H1 (cell line): ENCODE results near the gene APP. TPM values are rescaled to one million over a fixed set of nuclear protein-coding genes. Genes with fewer than 3 reads are reported as not detected.

ENCODE experiments used
- CTCF ChIA-PET: fragments of 300-600 bp; sonication (Branson Sonifier 250); formaldehyde crosslinking; loops from one replicate; lab custom pipeline; 2021; ENCODE audit not compliant: partially characterized antibody; lab: Charles Lee
- POLR2A ChIA-PET: fragments of 300-600 bp; sonication (Branson Sonifier 250); formaldehyde crosslinking; loops from one replicate; lab custom pipeline; 2021; ENCODE audit warnings: inconsistent platforms; ENCODE audit not compliant: partially characterized antibody; lab: Charles Lee
- DNase-seq, 2 experiments: peaks; one replicate each; pipeline versions ENCODE4 v3.0.0 to v3.0.0-alpha.2; 2010 to 2022; ENCODE audit warnings: low spot score in 2 of 2, low read depth in 1 of 2, mixed read lengths in 1 of 2
- FAIRE-seq: peaks from 2 replicates; lab custom pipeline; 2011; peaks lifted over from hg19 to GRCh38; lab: Jason Lieb, UNC
- H2AFZ ChIP-seq: 2 replicates; pipeline ENCODE4 v1.8.1; 2012; ENCODE audit warnings: low read length, inconsistent platforms
- H2AK5ac ChIP-seq: 2 replicates; pipeline ENCODE4 v1.6.1; 2013; ENCODE audit warnings: low read depth, low read length
- H2BK120ac ChIP-seq: replicated peaks from 2 replicates; pipeline ENCODE3; 2013; ENCODE audit warnings: low read depth, low read length, inconsistent platforms
- H2BK12ac ChIP-seq: 2 replicates; pipeline ENCODE4 v1.6.1; 2013; ENCODE audit warnings: low read depth, low read length
- H2BK15ac ChIP-seq: 2 replicates; pipeline ENCODE4 v1.6.1; 2013; ENCODE audit warnings: low read length
- H2BK20ac ChIP-seq: 2 replicates; pipeline ENCODE4 v1.6.1; 2013; ENCODE audit warnings: low read length
- H2BK5ac ChIP-seq: 2 replicates; pipeline ENCODE4 v1.6.1; 2013; ENCODE audit warnings: low read depth, low read length
- H3K14ac ChIP-seq: 2 replicates; pipeline ENCODE4 v1.6.1; 2013; ENCODE audit warnings: inconsistent platforms; ENCODE audit not compliant: insufficient read length
- H3K18ac ChIP-seq: 2 replicates; pipeline ENCODE4 v1.6.1; 2013; ENCODE audit warnings: low read length; ENCODE audit errors: extremely low read depth
- H3K23ac ChIP-seq: 2 replicates; pipeline ENCODE4 v1.6.1; 2013; ENCODE audit warnings: inconsistent platforms; ENCODE audit not compliant: insufficient read length
- H3K23me2 ChIP-seq: 2 replicates; pipeline ENCODE4 v1.6.1; 2013; ENCODE audit warnings: low read depth, low read length
- H3K27ac ChIP-seq: 2 replicates; pipeline ENCODE4 v1.6.1; 2011; ENCODE audit warnings: low read depth, low read length, inconsistent platforms
- H3K27me3 ChIP-seq, 4 experiments: replicated peaks in 1 of 4; 1 replicate in 1 of 4; 2 replicates in 3 of 4; pipeline versions ENCODE4 v1.6.1 to v1.8.1; 2011 to 2013; ENCODE audit warnings: low read length in 3 of 4, mild to moderate bottlenecking in 3 of 4, inconsistent platforms in 2 of 4, mixed read lengths in 2 of 4, moderate library complexity in 1 of 4; ENCODE audit not compliant: control insufficient read depth in 3 of 4, insufficient read depth in 3 of 4; ENCODE audit errors: extremely low read depth in 1 of 4
- H3K36me3 ChIP-seq, 4 experiments: 2 replicates each; pipeline versions ENCODE4 v1.6.1 to v1.8.1; 2011 to 2013; ENCODE audit warnings: mild to moderate bottlenecking in 4 of 4, low read length in 3 of 4, moderate library complexity in 2 of 4, control low read depth in 1 of 4, inconsistent platforms in 1 of 4; ENCODE audit not compliant: insufficient read depth in 4 of 4, control insufficient read depth in 2 of 4
- H3K4ac ChIP-seq: replicated peaks from 2 replicates; pipeline ENCODE3; 2013; ENCODE audit warnings: low read length, low read depth, mixed read lengths, inconsistent platforms; ENCODE audit not compliant: insufficient read length
- H3K4me1 ChIP-seq, 4 experiments: replicated peaks in 1 of 4; 1 replicate in 1 of 4; 2 replicates in 3 of 4; pipeline versions ENCODE4 v1.6.1 to v1.8.1; 2011 to 2013; ENCODE audit warnings: low read length in 3 of 4, inconsistent platforms in 2 of 4, mixed read lengths in 1 of 4; ENCODE audit not compliant: insufficient read depth in 4 of 4, control insufficient read depth in 3 of 4
- H3K4me2 ChIP-seq, 2 experiments: 2 replicates each; pipeline versions ENCODE4 v1.6.1 to v1.8.1; 2011 to 2013; ENCODE audit warnings: low read depth in 2 of 2, low read length in 2 of 2, control low read depth in 1 of 2, inconsistent platforms in 1 of 2, mild to moderate bottlenecking in 1 of 2; ENCODE audit not compliant: insufficient read depth in 1 of 2
- H3K4me3 ChIP-seq, 4 experiments: fragments of 200-600, 300-600 bp in 1 of 4; sonication (generic), shearing (Covaris generic), sonication (Bioruptor Twin) in 1 of 4; 2 replicates each; pipeline versions ENCODE4 v1.5.1 to v1.8.1; 2011 to 2016; ENCODE audit warnings: low read length in 4 of 4, low read depth in 3 of 4, control low read depth in 2 of 4, inconsistent platforms in 2 of 4, mild to moderate bottlenecking in 2 of 4, mixed read lengths in 1 of 4, moderate library complexity in 1 of 4; ENCODE audit not compliant: insufficient read depth in 2 of 4; ENCODE audit errors: extremely low read depth in 1 of 4
- H3K56ac ChIP-seq: replicated peaks from 2 replicates; pipeline ENCODE3; 2013; ENCODE audit warnings: low read depth, mild to moderate bottlenecking, mixed read lengths, low read length, inconsistent platforms; ENCODE audit not compliant: insufficient read length
- H3K79me1 ChIP-seq: 2 replicates; pipeline ENCODE4 v1.6.1; 2013; ENCODE audit warnings: low read depth, low read length, control low read depth
- H3K79me2 ChIP-seq, 2 experiments: 2 replicates each; pipeline versions ENCODE4 v1.6.1 to v1.8.1; 2012 to 2013; ENCODE audit warnings: low read length in 2 of 2, mild to moderate bottlenecking in 2 of 2, inconsistent platforms in 1 of 2; ENCODE audit not compliant: insufficient read depth in 2 of 2, control insufficient read depth in 1 of 2
- H3K9ac ChIP-seq, 4 experiments: replicated peaks in 1 of 4; 1 replicate in 1 of 4; 2 replicates in 3 of 4; pipeline versions ENCODE4 v1.6.1 to v1.8.1; 2011 to 2013; ENCODE audit warnings: low read depth in 3 of 4, low read length in 3 of 4, control low read depth in 2 of 4, mild to moderate bottlenecking in 2 of 4, moderate library complexity in 2 of 4, inconsistent platforms in 1 of 4; ENCODE audit errors: extremely low read depth in 1 of 4
- H3K9me3 ChIP-seq, 2 experiments: 2 replicates each; pipeline versions ENCODE4 v1.6.1 to v1.8.1; 2012 to 2013; ENCODE audit warnings: mild to moderate bottlenecking in 2 of 2, moderate library complexity in 2 of 2, control low read depth in 1 of 2, inconsistent platforms in 1 of 2, low read depth in 1 of 2, low read length in 1 of 2, mixed read lengths in 1 of 2; ENCODE audit not compliant: insufficient read depth in 2 of 2
- H4K20me1 ChIP-seq, 2 experiments: replicated peaks in 1 of 2; 2 replicates each; pipeline versions ENCODE3 to v1.8.1; 2011 to 2013; ENCODE audit warnings: inconsistent platforms in 2 of 2, low read length in 2 of 2, mild to moderate bottlenecking in 1 of 2; ENCODE audit not compliant: insufficient read depth in 2 of 2, control insufficient read depth in 1 of 2
- H4K5ac ChIP-seq: 2 replicates; pipeline ENCODE4 v1.6.1; 2013; ENCODE audit warnings: low read length, low read depth, mixed read lengths, inconsistent platforms; ENCODE audit not compliant: insufficient read length
- H4K8ac ChIP-seq: 2 replicates; pipeline ENCODE4 v1.8.0; 2013; ENCODE audit warnings: mild to moderate bottlenecking, moderate library complexity, low read length, inconsistent platforms; ENCODE audit not compliant: insufficient read depth; ENCODE audit errors: extremely low read depth
- H4K91ac ChIP-seq: replicated peaks from 2 replicates; pipeline ENCODE3; 2013; ENCODE audit warnings: low read length, mixed read lengths, inconsistent platforms; ENCODE audit not compliant: insufficient read length
- ASH2L ChIP-seq: fragments of 200-600, 300-600 bp; sonication (generic); IDR thresholded peaks from one replicate; pipeline ENCODE4 v1.7.1; 2017; ENCODE audit warnings: low read length
- ATF3 ChIP-seq: IDR thresholded peaks from 2 replicates; pipeline ENCODE4 v1.6.1; 2011; ENCODE audit warnings: low read depth, mild to moderate bottlenecking, low read length; ENCODE audit not compliant: insufficient read depth
- CEBPB ChIP-seq: IDR thresholded peaks from 2 replicates; pipeline ENCODE4 v1.6.1; 2012; ENCODE audit warnings: low read depth, low read length
- CTCF ChIP-seq, 3 experiments: IDR thresholded peaks; 1 replicate in 2 of 3; 2 replicates in 1 of 3; pipeline versions ENCODE4 v1.5.1 to v1.6.1; 2011; ENCODE audit warnings: low read length in 3 of 3, mild to moderate bottlenecking in 3 of 3, inconsistent platforms in 2 of 3, low read depth in 1 of 3, moderate library complexity in 1 of 3; ENCODE audit not compliant: insufficient read depth in 1 of 3; ENCODE audit errors: control extremely low read depth in 1 of 3
- JUND ChIP-seq: IDR thresholded peaks from 2 replicates; pipeline ENCODE4 v1.6.1; 2011; ENCODE audit warnings: mild to moderate bottlenecking, improper control_type of control experiment, low read length
- KDM4A ChIP-seq: IDR thresholded peaks from one replicate; pipeline ENCODE4 v1.7.1; 2012; ENCODE audit warnings: low read depth, mild to moderate bottlenecking, moderate library complexity, low read length, inconsistent platforms; ENCODE audit not compliant: severe bottlenecking
- POLR2A ChIP-seq, 2 experiments: IDR thresholded peaks; 1 replicate in 1 of 2; 2 replicates in 1 of 2; pipeline ENCODE4 v1.6.1; 2011; ENCODE audit warnings: low read depth in 2 of 2, low read length in 2 of 2, mild to moderate bottlenecking in 2 of 2; ENCODE audit errors: control extremely low read depth in 1 of 2
- TCF12 ChIP-seq: IDR thresholded peaks from 2 replicates; pipeline ENCODE4 v1.6.1; 2011; ENCODE audit warnings: low read depth, mild to moderate bottlenecking, low read length
- WGBS, 2 experiments: shearing (Covaris generic) in 1 of 2; methylation state at CpG; one replicate each; pipeline versions ENCODE4 v1.1.6 to v1.1.7; 2013 to 2015; ENCODE audit warnings: low lambda C conversion rate in 2 of 2, mixed read lengths in 2 of 2, inconsistent platforms in 1 of 2, low coverage in 1 of 2, missing lambda C conversion rate in 1 of 2; ENCODE audit not compliant: insufficient replicate concordance in 2 of 2, insufficient coverage in 1 of 2, insufficient read length in 1 of 2; ENCODE audit errors: extremely low coverage in 1 of 2, missing lambda C conversion rate in 1 of 2; 5-methylcytosine and 5-hydroxymethylcytosine counted together
- polyA plus RNA-seq, 7 experiments: library from polyadenylated mRNA; depleted of rRNA in 3 of 7; stranded (reverse) in 5 of 7; unstranded in 2 of 7; fragments of >200 nt in 5 of 7; fragments of 200-250 nt in 2 of 7; gene quantifications; 1 replicate in 5 of 7; 2 replicates in 1 of 7; 4 replicates in 1 of 7; pipeline versions ENCODE4 v1.2.1 to v1.2.3, GENCODE V29; 2011 to 2013; ENCODE audit warnings: missing spikeins in 2 of 7, mixed read lengths in 2 of 7
- total RNA-seq: library from RNA; stranded (reverse); fragmentation: NEBNext Ultra II Directional; extraction: Animal tissue kit (Norgen Biotek cat#: 25700); gene quantifications from 2 replicates; pipeline ENCODE4 v1.2.1, GENCODE V29; 2021

The APP gene
- total and polyA plus RNA-seq, 2 of the 8 experiments (the other 6 are each of a cell fraction or from before 2014, with no cell fraction given), result 375 to 551 TPM

GRCh38 chr21:26138615-26139257, 31.8 kb downstream of the APP start:
- H3K23ac ChIP-seq, result no peak overlapping the region
- H3K27ac ChIP-seq, result no peak overlapping the region
- CTCF ChIA-PET, result interaction anchor here (1.8 kb wide), 1 partner anchor 20 kb away, joined by 3 read pairs; no protein-coding TSS in a partner anchor

More at GRCh38 chr21:26138615-26139257, 31.8 kb downstream of the APP start:
- POLR2A ChIA-PET, result interaction anchor here (0.6 to 2.0 kb wide), 3 partner anchors 9 to 30 kb away, joined by 3 to 6 read pairs (median 5); no protein-coding TSS in a partner anchor
- Histone ChIP-seq H4K5ac (peak overlapping the region; percentile 21), H3K9ac (no peak overlapping the region), H3K23me2 (no peaks in the 10 kb centered on the region), H3K14ac (no peak overlapping the region), H3K18ac (no peak overlapping the region), H2BK15ac (no peak overlapping the region), H2BK20ac (no peak overlapping the region), H4K8ac (no peak overlapping the region), H3K4ac (no peak overlapping the region), H2AFZ (no peak overlapping the region), H3K79me1 (peaks cover 10% of the 10 kb centered on the region; the same call in 1 of the 2 replicates), H3K56ac (no peak overlapping the region), H3K79me2 (peaks cover 29 to 100% of the 10 kb centered on the region in 2 experiments), H3K9me3 (no peaks in the 10 kb centered on the region), H3K36me3 (peaks cover 0 to 4% (median 2%) of the 10 kb centered on the region in 4 experiments; a peak in 3 of 8 replicates), H2BK120ac (no peak overlapping the region), H4K91ac (no peak overlapping the region), H2BK12ac (no peak overlapping the region), H4K20me1 (peaks cover 11 to 22% of the 10 kb centered on the region in 2 experiments)
- FAIRE-seq, result no peak
- no peak for TF ChIP-seq ATF3
- no peak for TF ChIP-seq JUND
- no peak for TF ChIP-seq TCF12
- TF ChIP-seq POLR2A (IDR thresholded peaks at IDR 0.05; ENCODE audit: control extremely low read depth in 1 of 2, low read depth in 2 of 2, low read length in 2 of 2), result no peak
- TF ChIP-seq ASH2L, result no peak
- TF ChIP-seq CTCF (IDR thresholded peaks at IDR 0.05; ENCODE audit: control extremely low read depth in 1 of 3, insufficient read depth in 1 of 3, low read depth in 1 of 3, low read length in 3 of 3), result no peak
- TF ChIP-seq KDM4A, result no peak
- TF ChIP-seq CEBPB, result peak; percentile 75; the same call in 1 of the 2 replicates
- TF ChIP-seq, all 59 proteins: peak for 1
- Histone ChIP-seq H3K4me3 (no peak overlapping the region), H3K27me3 (no peaks in the 10 kb centered on the region), H3K4me2 (no peak overlapping the region), H2BK5ac (no peak overlapping the region), H2AK5ac (no peak overlapping the region), H3K4me1 (peaks cover 0 to 18% (median under 1%) of the 10 kb centered on the region in 4 experiments; a peak in 4 of 7 replicates)
- DNase-seq, result no peak
- WGBS, 2 experiments, result 92 to 100% methylated on average over 1 to 6 of the region's 6 CpGs
